AG04450 (cell line): ENCODE measurements around the gene GNA14. TPM values are rescaled to one million over a fixed set of nuclear protein-coding genes. Genes with fewer than 3 reads are reported as not detected.

ENCODE experiments used
- CTCF ChIA-PET: fragments of 300-600, 350-600 bp; formaldehyde crosslinking; extraction: SDS; loops from one replicate; lab custom pipeline; 2022; ENCODE audit warnings: antibody characterized with exemption, inconsistent platforms; lab: Charles Lee
- POLR2A ChIA-PET: fragments of 350-600 bp; formaldehyde crosslinking; extraction: SDS; loops from one replicate; lab custom pipeline; 2021; ENCODE audit warnings: antibody characterized with exemption, inconsistent platforms; lab: Yijun Ruan, JAX
- DNase-seq: peaks from one replicate; pipeline ENCODE4 v3.0.0-alpha.2; 2011; ENCODE audit warnings: low read depth, low spot score
- H3K27ac ChIP-seq: one replicate; pipeline ENCODE4 v1.5.1; 2012; ENCODE audit warnings: low read depth, low read length, control low read depth
- H3K27me3 ChIP-seq: one replicate; pipeline ENCODE4 v1.6.0; 2012; ENCODE audit warnings: low read length; ENCODE audit not compliant: control insufficient read depth, insufficient read depth
- H3K4me3 ChIP-seq: 2 replicates; pipeline ENCODE4 v1.5.1; 2011; ENCODE audit warnings: mild to moderate bottlenecking, low read depth, low read length, control low read depth
- H3K9me3 ChIP-seq: 2 replicates; pipeline ENCODE4 v1.5.1; 2012; ENCODE audit warnings: low read length; ENCODE audit not compliant: control insufficient read depth, insufficient read depth
- CTCF ChIP-seq: IDR thresholded peaks from 2 replicates; pipeline ENCODE4 v1.5.1; 2011; ENCODE audit warnings: low read depth, low read length, control low read depth, inconsistent platforms
- polyA plus RNA-seq: library from polyadenylated mRNA; depleted of rRNA; stranded (reverse); fragments of >200 nt; gene quantifications from 2 replicates; pipeline ENCODE4 v1.2.3, GENCODE V29; 2011

The GNA14 gene
- polyA plus RNA-seq, 1 experiment = 0.11 TPM

GRCh38 chr9:77616191-77616590 is 31.9 kb downstream of the GNA14 start:
- TF ChIP-seq CTCF = no peak
- no peak for DNase-seq
- H3K27ac ChIP-seq = no peak overlapping the region
- H3K4me3 ChIP-seq = no peak overlapping the region
- ChIA-PET CTCF (no interaction called here), POLR2A (no interaction called here)
- no peaks in the 10 kb centered on the region for H3K27me3 ChIP-seq
- no peaks in the 10 kb centered on the region for H3K9me3 ChIP-seq

- no peak for DNase-seq
- TF ChIP-seq CTCF = no peak
- no peaks in the 10 kb centered on the region for H3K9me3 ChIP-seq
- POLR2A ChIA-PET = no interaction called here
- H3K4me3 ChIP-seq = no peak overlapping the region
- CTCF ChIA-PET = no interaction called here
- H3K27ac ChIP-seq = no peak overlapping the region
- H3K27me3 ChIP-seq = no peaks in the 10 kb centered on the region
Observed at GRCh38 chr9:77614645-77615044, 33.5 kb downstream of the GNA14 start.

- H3K27ac ChIP-seq = no peak overlapping the region
- H3K27me3 ChIP-seq = no peaks in the 10 kb centered on the region
- H3K9me3 ChIP-seq = no peaks in the 10 kb centered on the region
- POLR2A ChIA-PET = no interaction called here
- no peak overlapping the region for H3K4me3 ChIP-seq
- no peak for TF ChIP-seq CTCF
- CTCF ChIA-PET = no interaction called here
- no peak for DNase-seq
Observed at GRCh38 chr9:77606526-77606925, 41.6 kb downstream of the GNA14 start.

GRCh38 chr9:77605449-77606220 is 42.5 kb downstream of the GNA14 start:
- Histone ChIP-seq H3K27me3 (no peaks in the 10 kb centered on the region), H3K9me3 (no peaks in the 10 kb centered on the region), H3K27ac (no peak overlapping the region), H3K4me3 (no peak overlapping the region)
- ChIA-PET POLR2A (no interaction called here), CTCF (no interaction called here)
- DNase-seq = no peak
- no peak for TF ChIP-seq CTCF

- ChIA-PET POLR2A (no interaction called here), CTCF (no interaction called here)
- no peak overlapping the region for H3K27ac ChIP-seq
- TF ChIP-seq CTCF = no peak
- H3K9me3 ChIP-seq = no peaks in the 10 kb centered on the region
- DNase-seq = no peak
- H3K4me3 ChIP-seq = no peak overlapping the region
- H3K27me3 ChIP-seq = no peaks in the 10 kb centered on the region
Observed at GRCh38 chr9:77604316-77604715, 43.8 kb downstream of the GNA14 start.
